Dendritic cell treated with granulocyte-macrophage colony-stimulating factor and Interleukin-4, amounts not matched to agents 40 ng/mL and 50 ng/mL, for 4 days (primary cell): ENCODE results near the gene FER1L5.

ENCODE experiments used
- H3K27ac Mint-ChIP-seq: one replicate; pipeline ENCODE4 v1.8.0; 2022; ENCODE audit warnings: mild to moderate bottlenecking, mixed read lengths
- H3K27me3 Mint-ChIP-seq: one replicate; pipeline ENCODE4 v1.8.0; 2022; ENCODE audit warnings: mild to moderate bottlenecking, mixed read lengths
- H3K36me3 Mint-ChIP-seq: one replicate; pipeline ENCODE4 v1.8.0; 2022; ENCODE audit warnings: low read depth, mixed read lengths
- H3K4me1 Mint-ChIP-seq: one replicate; pipeline ENCODE4 v1.8.0; 2022; ENCODE audit warnings: low read depth, mixed read lengths
- H3K4me3 Mint-ChIP-seq: one replicate; pipeline ENCODE4 v1.8.0; 2022; ENCODE audit warnings: mild to moderate bottlenecking, moderate library complexity, mixed read lengths
- H3K9me3 Mint-ChIP-seq: one replicate; pipeline ENCODE4 v1.8.0; 2022; ENCODE audit warnings: mixed read lengths
- intact Hi-C: fragments of 100-400 bp; cut with micrococcal nuclease; formaldehyde crosslinking; loops from one replicate; pipeline ENCODE4 v1.15.0; 2022

FER1L5 gene

GRCh38 chr2:96618596-96619283 is 23.8 kb upstream of the FER1L5 start:
- intact Hi-C loops = no loop called here
- Mint-ChIP-seq H3K4me3 (no peak overlapping the region), H3K27ac (peak overlapping the region; percentile 96), H3K4me1 (peaks cover 55% of the 10 kb centered on the region), H3K36me3 (peaks cover 57% of the 10 kb centered on the region), H3K9me3 (no peaks in the 10 kb centered on the region), H3K27me3 (no peaks in the 10 kb centered on the region)

GRCh38 chr2:96622544-96622943 is 20.0 kb upstream of the FER1L5 start:
- Mint-ChIP-seq H3K36me3 (peaks cover 46% of the 10 kb centered on the region), H3K4me3 (no peak overlapping the region), H3K27me3 (no peaks in the 10 kb centered on the region), H3K9me3 (no peaks in the 10 kb centered on the region), H3K27ac (peak overlapping the region; percentile 58), H3K4me1 (peaks cover 51% of the 10 kb centered on the region)
- intact Hi-C loops = loop anchor here (2.0 kb wide), 1 partner anchor 14 kb away; no protein-coding TSS in a partner anchor

GRCh38 chr2:96623116-96623515 is 19.4 kb upstream of the FER1L5 start:
- Mint-ChIP-seq H3K27me3 (no peaks in the 10 kb centered on the region), H3K4me3 (peak overlapping the region; percentile 33), H3K27ac (peak overlapping the region; percentile 58), H3K4me1 (peaks cover 46% of the 10 kb centered on the region), H3K36me3 (peaks cover 51% of the 10 kb centered on the region), H3K9me3 (no peaks in the 10 kb centered on the region)
- intact Hi-C loops = loop anchor here (2.0 kb wide), 1 partner anchor 14 kb away; no protein-coding TSS in a partner anchor

- Mint-ChIP-seq H3K4me3 (no peak overlapping the region), H3K27ac (no peak overlapping the region), H3K4me1 (peaks cover 29% of the 10 kb centered on the region), H3K36me3 (peaks cover 57% of the 10 kb centered on the region), H3K27me3 (no peaks in the 10 kb centered on the region), H3K9me3 (no peaks in the 10 kb centered on the region)
- intact Hi-C loops = no loop called here
Measured at GRCh38 chr2:96625571-96626552, 16.7 kb upstream of the FER1L5 start.

GRCh38 chr2:96626553-96626942 is 16.0 kb upstream of the FER1L5 start:
- intact Hi-C loops = no loop called here
- no peak overlapping the region for H3K4me3 Mint-ChIP-seq
- peaks cover 57% of the 10 kb centered on the region for H3K36me3 Mint-ChIP-seq
- no peak overlapping the region for H3K27ac Mint-ChIP-seq
- peaks cover 29% of the 10 kb centered on the region for H3K4me1 Mint-ChIP-seq
- H3K9me3 Mint-ChIP-seq = no peaks in the 10 kb centered on the region
- H3K27me3 Mint-ChIP-seq = no peaks in the 10 kb centered on the region

GRCh38 chr2:96631804-96632435 is 10.6 kb upstream of the FER1L5 start:
- no peak overlapping the region for H3K27ac Mint-ChIP-seq
- H3K4me1 Mint-ChIP-seq = peaks cover 31% of the 10 kb centered on the region
- no peak overlapping the region for H3K4me3 Mint-ChIP-seq
- H3K9me3 Mint-ChIP-seq = no peaks in the 10 kb centered on the region
- intact Hi-C loops = no loop called here
- H3K36me3 Mint-ChIP-seq = peaks cover 93% of the 10 kb centered on the region
- no peaks in the 10 kb centered on the region for H3K27me3 Mint-ChIP-seq

DNA sequence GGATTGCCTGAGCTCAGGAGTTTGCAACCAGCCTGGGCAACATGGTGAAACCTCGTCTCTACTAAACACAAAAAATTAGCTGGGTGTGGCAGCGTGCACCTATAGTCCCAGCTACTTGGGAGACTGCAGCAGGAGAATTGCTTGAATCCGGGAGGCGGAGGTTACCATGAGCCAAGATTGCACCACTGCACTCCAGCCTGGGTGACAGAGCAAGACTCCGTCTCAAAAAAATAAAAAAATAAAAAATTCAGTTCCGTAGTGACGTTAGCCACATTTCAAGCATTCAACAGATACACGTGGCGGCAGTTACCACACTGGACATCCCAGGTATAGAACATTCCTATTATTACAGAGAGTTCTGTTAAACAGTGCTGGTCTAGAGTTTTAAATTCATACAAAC is 8.9 kb upstream of the FER1L5 start:
- Mint-ChIP-seq H3K4me1 (peaks cover 39% of the 10 kb centered on the region), H3K9me3 (no peaks in the 10 kb centered on the region), H3K27ac (no peak overlapping the region), H3K27me3 (no peaks in the 10 kb centered on the region), H3K36me3 (peaks cover 86% of the 10 kb centered on the region), H3K4me3 (no peak overlapping the region)
- intact Hi-C loops = no loop called here

- H3K36me3 Mint-ChIP-seq = peaks cover 57% of the 10 kb centered on the region
- peaks cover 2% of the 10 kb centered on the region for H3K27me3 Mint-ChIP-seq
- H3K9me3 Mint-ChIP-seq = no peaks in the 10 kb centered on the region
- intact Hi-C loops = loop anchor here (1.0 to 5.0 kb wide), 3 partner anchors 14 to 126 kb away; partner anchors contain the start of genes CNNM4 and LMAN2L
- peak overlapping the region; percentile 91 for H3K4me3 Mint-ChIP-seq
- peaks cover 39% of the 10 kb centered on the region for H3K4me1 Mint-ChIP-seq
- peak overlapping the region; percentile 92 for H3K27ac Mint-ChIP-seq
Measured at GRCh38 chr2:96636551-96637171, 5.9 kb upstream of the FER1L5 start.

DNA sequence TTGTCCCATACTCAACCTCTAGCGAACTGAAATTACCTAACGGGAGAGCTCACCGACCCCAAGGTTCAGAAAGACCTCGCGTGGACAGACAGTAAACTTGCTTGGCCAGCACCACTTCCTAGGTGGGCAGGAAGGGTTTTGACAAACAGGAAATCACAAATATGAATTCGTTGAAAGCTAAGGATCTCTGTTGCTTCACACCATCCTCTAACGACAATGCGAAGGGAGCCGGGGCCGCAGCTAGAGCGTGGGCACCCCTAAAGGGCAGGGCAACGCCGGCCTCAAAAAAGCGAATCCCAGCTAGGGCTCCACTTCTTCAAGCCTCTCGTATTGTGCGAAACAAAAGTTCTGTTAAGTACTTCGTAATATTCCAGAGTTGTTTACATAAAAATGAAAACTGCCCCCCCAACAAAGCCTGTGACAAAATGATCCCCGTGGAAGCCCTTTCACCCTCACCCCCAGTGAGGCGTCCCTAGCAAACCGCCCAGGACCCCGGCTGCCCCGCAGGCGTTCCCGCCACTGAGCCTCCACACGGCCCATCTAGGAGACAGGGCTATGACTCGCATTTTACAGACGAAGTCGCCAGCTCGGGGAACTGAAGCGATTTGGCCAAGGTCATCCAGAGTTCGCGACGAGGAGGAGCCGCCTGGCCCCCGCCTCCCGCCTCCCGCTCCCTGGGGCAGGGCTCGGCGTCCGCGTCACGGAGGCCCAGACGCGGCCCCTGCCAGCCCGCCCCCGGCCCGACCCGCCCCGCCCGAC is 5.0 kb upstream of the FER1L5 start:
- peak overlapping the region; percentile 91 for H3K4me3 Mint-ChIP-seq
- intact Hi-C loops = loop anchor here (1.0 to 5.0 kb wide), 3 partner anchors 15 to 125 kb away; partner anchors contain the start of genes CNNM4 and LMAN2L
- H3K36me3 Mint-ChIP-seq = peaks cover 48% of the 10 kb centered on the region
- peaks cover 2% of the 10 kb centered on the region for H3K27me3 Mint-ChIP-seq
- no peaks in the 10 kb centered on the region for H3K9me3 Mint-ChIP-seq
- H3K4me1 Mint-ChIP-seq = peaks cover 34% of the 10 kb centered on the region
- H3K27ac Mint-ChIP-seq = peak overlapping the region; percentile 92

DNA sequence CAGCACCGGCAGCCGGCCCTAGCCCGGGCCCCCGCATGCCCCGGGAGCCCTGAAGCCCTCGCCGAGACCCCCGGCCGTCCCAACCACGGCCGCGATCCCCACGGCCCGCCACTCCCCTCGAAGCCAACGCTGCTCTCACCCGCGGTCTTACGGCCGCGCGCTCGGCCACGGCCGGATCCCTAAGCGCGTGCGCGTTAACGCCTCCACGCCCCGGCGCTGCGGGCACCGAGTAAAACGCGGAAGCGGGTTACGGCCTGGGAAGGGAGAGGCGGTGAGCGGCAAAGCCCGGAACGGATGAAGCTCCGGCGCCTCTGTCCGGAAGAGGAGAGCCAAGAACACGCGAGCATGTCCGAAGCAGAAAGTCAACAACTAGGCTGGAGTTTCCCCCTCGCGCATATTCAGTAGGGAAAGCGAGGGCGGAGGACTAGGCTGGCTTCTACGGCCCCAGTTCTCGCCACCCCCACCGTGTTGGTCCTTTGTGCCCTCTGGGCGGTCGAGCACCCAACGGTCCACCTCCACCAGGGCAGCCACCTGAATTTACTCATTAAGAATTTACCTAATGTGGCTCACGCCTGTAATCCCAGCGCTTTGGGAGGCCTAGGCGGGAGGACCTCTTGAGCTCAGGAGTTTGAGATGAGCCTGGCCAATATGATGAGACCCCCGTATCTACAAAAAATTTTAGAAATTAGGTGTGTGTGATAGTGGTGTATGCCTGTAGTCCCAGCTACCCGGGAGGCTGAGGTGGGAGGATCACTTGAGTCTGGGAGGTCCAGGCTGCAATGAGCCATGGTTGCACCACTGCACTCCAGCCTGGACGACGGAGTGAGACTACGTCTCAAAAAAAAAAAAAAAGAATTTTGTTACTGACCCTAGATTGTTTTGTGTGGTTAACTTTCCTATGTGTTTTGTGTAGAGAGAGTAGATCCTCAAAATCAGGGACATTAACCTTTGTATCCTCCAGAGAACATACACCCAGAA is 4.1 kb upstream of the FER1L5 start, which contains the start of gene KANSL3:
Gene KANSL3 (minus strand): TSS at position 169 of the 978 bp plus-strand sequence. CDS start 1,177 bp downstream, outside the sequence.
- H3K27ac Mint-ChIP-seq = peak within 1 kb of the TSS; percentile 92
- peaks cover 33% of the 10 kb centered on the region for H3K4me1 Mint-ChIP-seq
- intact Hi-C loops = loop anchor here (5.0 kb wide), 1 partner anchor 124 kb away; the partner anchor contains the start of gene CNNM4
- H3K27me3 Mint-ChIP-seq = peaks cover 2% of the 10 kb centered on the region
- peak within 1 kb of the TSS; percentile 91 for H3K4me3 Mint-ChIP-seq
- H3K9me3 Mint-ChIP-seq = no peaks in the 10 kb centered on the region
- peaks cover 39% of the 10 kb centered on the region for H3K36me3 Mint-ChIP-seq

DNA sequence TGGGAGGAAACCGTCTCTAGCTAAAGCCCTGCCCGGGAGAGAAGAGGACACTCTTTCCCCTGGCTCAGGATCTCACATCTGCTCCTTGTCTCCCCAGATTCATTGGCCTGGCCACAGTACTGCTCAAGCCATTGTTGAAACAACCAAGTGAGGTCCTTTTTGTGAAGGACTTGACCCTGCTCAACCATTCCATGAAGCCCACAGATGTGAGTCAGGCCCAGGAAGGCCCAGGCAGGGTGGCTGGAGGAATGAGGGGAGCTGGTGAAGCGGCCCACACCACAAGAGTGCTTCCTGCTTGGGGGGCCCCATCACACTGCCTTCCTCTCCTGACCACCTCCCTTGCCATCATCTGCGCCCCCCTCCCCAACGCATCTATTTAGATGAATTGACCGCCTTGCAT is 5.1 kb downstream of the FER1L5 start:
- no peaks in the 10 kb centered on the region for H3K9me3 Mint-ChIP-seq
- H3K36me3 Mint-ChIP-seq = no peaks in the 10 kb centered on the region
- no peak overlapping the region for H3K27ac Mint-ChIP-seq
- H3K27me3 Mint-ChIP-seq = peaks cover 3% of the 10 kb centered on the region
- H3K4me1 Mint-ChIP-seq = peaks cover 12% of the 10 kb centered on the region
- H3K4me3 Mint-ChIP-seq = no peak overlapping the region
- intact Hi-C loops = no loop called here
